Measurements from ENCODE around the gene ZDHHC11.
"Not testable (repeated sequence)": the region's sequence is repeated elsewhere in the genome, so short reads cannot be mapped to it uniquely, and the experiment has no call there.

The ZDHHC11 gene

DNA sequence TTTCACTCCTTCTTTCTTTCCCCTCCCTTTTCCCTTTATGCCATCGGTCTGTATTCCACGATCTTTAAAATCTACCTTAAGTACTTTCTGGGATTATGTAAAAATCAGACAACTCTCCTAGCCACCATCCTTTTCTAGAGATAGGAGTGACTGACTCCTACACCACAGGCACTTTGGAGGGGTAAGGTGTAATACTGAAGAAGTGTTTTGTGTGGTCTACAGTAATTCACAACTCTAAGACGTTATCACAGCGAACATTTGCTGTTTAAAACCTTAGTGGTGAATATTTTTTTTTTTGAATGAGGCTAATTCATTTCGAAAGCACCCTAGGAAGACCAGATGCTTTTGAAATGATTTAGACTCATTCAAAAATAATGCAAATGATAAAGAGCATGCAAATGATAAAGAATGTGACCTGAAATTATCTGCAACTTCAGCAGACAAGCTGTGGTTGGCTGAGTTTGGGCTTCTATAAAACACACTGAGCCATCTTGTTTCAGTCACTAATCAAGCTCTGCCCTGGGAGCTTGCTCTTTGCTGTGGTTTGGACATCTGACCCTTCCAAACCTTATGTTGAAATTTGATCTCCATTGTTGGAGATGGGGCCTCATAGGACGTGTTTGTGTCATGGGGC lies 52.2 kb downstream of the ZDHHC11 start:
- not testable (repeated sequence) for DNase-seq

- not testable (repeated sequence) for DNase-seq
Measured at GRCh38 chr5:797986-798385, 52.8 kb downstream of the ZDHHC11 start.

- not testable (repeated sequence) for DNase-seq
Measured at GRCh38 chr5:795873-796272, 54.9 kb downstream of the ZDHHC11 start.

DNA sequence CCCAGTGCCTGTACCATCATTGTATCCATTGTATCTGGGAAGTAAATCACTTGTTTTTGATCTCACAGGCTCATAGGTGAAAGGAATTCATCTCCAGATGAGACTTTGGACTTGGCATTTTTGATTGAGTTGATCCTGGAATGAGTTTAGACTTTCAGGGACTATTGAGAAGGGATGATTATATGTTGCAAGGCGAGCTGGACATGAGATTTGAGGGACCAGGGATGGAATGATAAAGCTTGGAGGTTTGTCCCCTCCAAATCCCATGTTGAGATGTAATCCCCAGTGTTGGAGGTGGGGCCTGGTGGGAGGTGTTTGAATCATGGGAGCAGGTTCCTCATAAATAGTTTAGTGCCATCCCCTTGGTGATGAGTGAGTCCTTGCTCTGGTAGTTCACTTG lies 55.8 kb downstream of the ZDHHC11 start:
- not testable (repeated sequence) for DNase-seq

- DNase-seq = not testable (repeated sequence)
Measured at GRCh38 chr5:788703-789102, 62.1 kb downstream of the ZDHHC11 start.

GRCh38 chr5:787857-788233 lies 62.9 kb downstream of the ZDHHC11 start:
- DNase-seq = not testable (repeated sequence)

- not testable (repeated sequence) for DNase-seq
Measured at GRCh38 chr5:787224-787856, 63.4 kb downstream of the ZDHHC11 start.

GRCh38 chr5:785181-785705 lies 65.5 kb downstream of the ZDHHC11 start:
- DNase-seq = not testable (repeated sequence)

DNA sequence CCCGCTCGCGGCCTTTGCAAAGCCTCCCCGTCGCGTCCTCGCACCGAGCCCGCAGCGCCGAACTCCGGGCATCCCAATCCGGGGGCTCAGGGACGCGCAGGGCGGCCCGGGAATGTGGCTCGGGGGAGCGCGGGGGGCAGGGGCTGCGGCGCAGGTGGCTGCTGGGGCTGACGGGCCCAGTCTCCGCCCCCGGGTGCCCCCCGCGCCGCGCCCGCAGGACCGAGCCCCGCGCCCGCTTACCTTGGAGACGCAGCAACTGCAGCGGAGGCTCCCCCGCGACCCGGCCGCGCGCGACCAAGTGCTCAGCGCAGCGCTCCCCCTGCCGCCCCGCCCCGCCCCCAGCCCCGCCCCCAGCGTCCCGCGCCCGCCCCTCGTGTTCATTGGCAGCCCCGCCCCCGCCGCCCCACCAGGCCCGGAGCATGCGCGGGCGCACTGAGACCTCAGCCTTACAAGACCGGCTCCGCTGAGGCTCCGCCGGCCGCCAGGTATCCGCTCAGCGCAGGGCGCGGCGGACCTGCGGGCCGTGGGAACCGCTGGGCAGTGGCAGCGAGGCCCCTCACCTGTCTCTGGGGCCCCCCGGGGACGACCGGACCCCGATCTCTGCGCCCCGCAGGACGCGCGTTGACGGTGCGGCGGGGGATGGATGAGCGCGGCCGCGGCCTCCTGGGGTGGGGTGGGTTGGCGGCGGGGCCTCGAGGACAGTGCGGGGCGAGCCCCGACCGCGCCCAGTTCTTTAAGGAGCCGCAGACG lies 66.2 kb downstream of the ZDHHC11 start, which contains the start of gene ZDHHC11B:
ZDHHC11B (minus strand) TSS at position 302 of the 750 bp plus-strand sequence. CDS start 17,810 bp downstream, outside the sequence.
- DNase-seq = peak; percentile 59 to 91

GRCh38 chr5:783881-784427 lies 66.8 kb downstream of the ZDHHC11 start:
- not testable (repeated sequence) for DNase-seq

- DNase-seq = not testable (repeated sequence)
Measured at GRCh38 chr5:783049-783802, 67.6 kb downstream of the ZDHHC11 start.

GRCh38 chr5:782356-782755 lies 68.4 kb downstream of the ZDHHC11 start:
- not testable (repeated sequence) for DNase-seq

DNA sequence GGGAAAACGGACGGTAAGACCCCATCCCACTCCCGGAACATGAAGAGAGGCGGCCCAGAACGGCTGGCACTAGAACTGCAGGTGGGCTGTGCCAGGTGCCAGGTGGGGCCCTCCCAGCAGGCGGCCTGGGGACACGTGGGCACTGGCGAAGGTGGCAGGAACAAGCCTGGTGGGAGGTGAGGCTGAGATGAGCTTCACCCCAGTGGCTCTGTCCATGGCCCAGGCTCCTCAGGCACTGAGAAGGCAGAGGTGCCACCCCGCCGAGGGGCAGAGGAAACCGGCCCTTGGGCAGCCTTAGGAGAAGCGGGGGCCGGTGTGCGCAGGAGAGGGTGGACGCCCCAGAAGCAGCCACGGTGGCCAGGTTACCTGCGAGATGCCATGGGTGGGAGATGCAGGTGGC lies 70.2 kb downstream of the ZDHHC11 start:
- DNase-seq = not testable (repeated sequence)

DNA sequence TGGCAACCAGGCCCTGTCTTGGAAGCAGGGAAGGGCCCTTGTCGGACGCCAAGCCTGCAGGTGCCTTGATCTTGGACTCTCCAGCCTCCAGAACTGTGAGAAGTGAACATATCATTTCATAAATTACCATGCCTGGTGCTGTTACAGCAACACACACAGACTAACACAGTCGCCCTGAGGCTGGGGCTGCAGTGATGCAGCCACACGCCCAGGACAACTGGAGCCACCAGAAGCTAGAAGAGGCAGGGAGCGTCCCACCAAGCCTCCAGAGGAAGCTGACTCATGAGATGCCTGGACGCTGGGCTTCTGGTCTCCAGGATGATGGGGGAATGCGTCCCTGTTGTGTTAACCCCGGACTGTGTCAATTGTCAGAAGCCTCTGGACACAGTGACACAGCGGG lies 71.8 kb downstream of the ZDHHC11 start:
- not testable (repeated sequence) for DNase-seq

DNA sequence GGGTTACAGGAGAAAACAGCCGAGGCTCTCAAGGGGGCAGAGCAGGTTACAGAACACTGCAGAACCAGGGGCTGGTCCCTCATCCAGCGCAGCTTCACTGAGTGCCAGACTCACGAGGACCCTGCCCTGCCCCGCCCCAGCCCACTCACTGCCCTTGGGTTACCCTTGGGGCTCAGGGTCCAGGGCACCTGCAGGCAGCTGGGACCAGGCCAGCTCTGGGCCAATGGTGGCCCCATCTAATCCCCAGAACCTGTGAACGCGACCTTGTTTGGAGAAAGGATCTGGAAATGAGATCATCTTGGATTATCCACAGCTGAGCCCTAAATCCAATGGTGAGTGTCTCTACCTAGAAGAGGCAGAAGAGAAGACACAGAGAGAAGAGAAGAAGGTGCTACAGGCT lies 72.4 kb downstream of the ZDHHC11 start:
- DNase-seq = not testable (repeated sequence)

- DNase-seq = no peak
Measured at GRCh38 chr5:777756-778161, 73.0 kb downstream of the ZDHHC11 start.

DNA sequence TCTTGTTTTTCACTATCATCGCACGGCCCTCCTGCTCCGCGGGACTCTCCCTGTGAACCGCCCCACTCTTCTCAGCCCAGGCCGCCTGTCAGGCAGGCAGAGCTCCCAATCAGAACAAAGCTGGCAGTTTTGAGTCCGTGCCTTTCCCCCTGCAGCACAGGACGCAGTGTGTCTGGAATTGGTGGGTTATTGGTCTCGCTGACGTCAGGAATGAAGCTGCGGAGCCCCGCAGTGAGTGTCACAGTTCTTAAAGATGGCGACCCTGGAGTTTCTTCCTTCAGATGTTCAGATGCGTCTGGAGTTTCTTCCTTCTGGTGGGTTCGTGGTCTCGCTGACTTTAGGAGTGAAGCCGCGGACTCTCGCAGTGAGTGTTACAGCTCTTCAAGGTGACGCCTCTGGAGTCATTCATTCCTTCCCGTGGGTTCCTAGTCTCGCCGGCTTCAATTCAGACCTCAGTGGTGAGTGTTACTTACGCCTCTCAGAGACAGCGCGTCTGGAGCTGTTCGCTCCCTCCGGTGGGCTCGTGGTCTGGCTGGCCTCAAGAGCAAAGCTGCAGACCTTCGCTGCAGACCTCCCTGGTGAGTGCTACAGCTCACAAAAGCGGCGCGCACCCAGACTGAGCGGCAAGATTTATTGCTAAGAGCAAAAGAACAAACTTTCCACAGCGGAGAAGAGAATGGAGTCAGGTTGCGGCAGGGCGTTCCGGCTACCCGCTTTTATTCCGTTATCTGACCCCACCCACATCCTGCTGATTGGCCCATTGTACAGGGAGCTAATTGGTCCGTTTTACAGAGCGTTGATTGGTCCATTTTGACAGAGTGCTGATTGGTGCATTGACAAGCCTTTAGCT lies 73.7 kb downstream of the ZDHHC11 start:
- DNase-seq = no peak

GRCh38 chr5:775961-776861 lies 74.6 kb downstream of the ZDHHC11 start:
- DNase-seq = no peak

DNA sequence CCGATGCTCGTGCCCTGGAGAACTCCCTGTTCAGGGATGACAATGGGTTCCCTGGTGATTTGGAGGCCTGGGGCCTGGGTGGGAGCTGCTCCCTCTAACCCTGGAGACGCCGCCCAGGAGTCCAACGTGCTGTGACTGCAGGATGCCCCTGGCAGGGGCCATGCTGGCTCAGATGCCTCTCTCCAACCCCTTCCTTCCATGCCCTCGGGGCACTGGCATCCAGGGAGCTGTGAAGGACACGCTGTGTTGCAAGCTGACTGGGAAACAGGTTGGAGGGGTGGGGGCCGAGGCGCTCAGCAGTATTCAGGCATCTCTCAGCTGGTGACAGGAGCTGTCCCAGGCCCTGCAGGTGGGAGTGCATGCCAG lies 75.2 kb downstream of the ZDHHC11 start:
- DNase-seq = not testable (repeated sequence)

DNA sequence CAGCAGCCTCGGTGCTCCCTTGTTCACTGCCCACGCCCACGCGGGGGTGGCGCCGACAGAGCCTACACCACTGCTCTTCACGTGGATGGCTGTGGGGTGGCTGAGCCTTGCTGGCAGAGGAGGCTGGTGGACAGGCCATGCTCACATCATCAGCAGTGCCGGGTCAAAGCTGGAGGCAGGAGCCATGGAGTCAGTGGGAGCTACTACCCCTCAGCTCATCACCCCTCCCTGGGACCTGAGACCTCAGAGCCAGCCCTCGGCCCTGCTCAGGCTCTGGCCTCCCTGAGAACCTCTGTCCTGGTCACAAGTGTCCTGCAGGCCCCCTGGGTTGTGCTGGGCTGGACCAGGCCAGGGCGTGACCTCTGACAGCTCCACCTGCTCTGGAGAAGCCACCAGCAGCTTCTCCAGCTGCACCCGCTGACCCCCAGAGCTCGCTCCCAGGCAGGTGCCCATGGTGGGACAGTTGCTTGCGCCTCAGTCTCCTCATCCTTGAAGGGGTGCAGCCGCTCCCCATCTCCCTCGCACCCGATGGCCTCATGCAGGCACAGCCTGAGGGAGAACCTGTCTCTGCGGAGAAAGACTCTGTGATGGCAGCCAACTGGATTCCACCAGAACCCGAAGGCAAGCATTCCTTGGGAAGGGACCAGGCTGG lies 75.8 kb downstream of the ZDHHC11 start:
- not testable (repeated sequence) for DNase-seq
